Choroid plexus epithelial cell (primary cell): ENCODE data around the gene RBFOX1.

Source experiments
- DNase-seq: peaks from one replicate; pipeline ENCODE4 v3.0.0-alpha.2; 2010; ENCODE audit warnings: low read depth
- H3K4me3 ChIP-seq: 2 replicates; pipeline ENCODE4 v1.5.1; 2011; ENCODE audit warnings: low read depth, mild to moderate bottlenecking, control low read depth, low read length, moderate library complexity
- TF ChIP-seq, protein P1 (sequence below): conservative IDR thresholded peaks from 2 replicates; pipeline ENCODE4 v1.5.1; 2011; ENCODE audit warnings: low read depth, mild to moderate bottlenecking, control low read depth, inconsistent platforms, low read length, moderate library complexity

RBFOX1 gene

DNA sequence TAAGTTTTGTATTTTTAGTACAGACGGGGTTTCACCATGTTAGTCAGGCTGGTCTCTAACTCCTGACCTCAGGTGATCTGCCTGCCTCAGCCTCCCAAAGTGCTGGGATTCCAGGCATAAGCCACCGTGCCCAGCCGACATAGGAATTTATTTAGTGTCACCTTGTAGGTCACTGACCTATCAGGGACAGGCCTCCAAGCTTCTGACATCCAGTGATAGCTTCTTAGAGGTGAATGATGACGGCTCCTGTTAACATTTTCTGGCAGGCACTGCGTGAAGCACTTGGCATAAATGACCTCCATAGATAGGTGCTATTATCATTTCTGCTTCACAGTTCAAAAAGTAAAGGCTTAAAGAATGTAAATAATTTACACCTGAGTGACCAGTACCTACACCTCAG is 71.6 kb downstream of the RBFOX1 start:
- TF ChIP-seq, protein P1, sequence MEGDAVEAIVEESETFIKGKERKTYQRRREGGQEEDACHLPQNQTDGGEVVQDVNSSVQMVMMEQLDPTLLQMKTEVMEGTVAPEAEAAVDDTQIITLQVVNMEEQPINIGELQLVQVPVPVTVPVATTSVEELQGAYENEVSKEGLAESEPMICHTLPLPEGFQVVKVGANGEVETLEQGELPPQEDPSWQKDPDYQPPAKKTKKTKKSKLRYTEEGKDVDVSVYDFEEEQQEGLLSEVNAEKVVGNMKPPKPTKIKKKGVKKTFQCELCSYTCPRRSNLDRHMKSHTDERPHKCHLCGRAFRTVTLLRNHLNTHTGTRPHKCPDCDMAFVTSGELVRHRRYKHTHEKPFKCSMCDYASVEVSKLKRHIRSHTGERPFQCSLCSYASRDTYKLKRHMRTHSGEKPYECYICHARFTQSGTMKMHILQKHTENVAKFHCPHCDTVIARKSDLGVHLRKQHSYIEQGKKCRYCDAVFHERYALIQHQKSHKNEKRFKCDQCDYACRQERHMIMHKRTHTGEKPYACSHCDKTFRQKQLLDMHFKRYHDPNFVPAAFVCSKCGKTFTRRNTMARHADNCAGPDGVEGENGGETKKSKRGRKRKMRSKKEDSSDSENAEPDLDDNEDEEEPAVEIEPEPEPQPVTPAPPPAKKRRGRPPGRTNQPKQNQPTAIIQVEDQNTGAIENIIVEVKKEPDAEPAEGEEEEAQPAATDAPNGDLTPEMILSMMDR: no peak

DNA sequence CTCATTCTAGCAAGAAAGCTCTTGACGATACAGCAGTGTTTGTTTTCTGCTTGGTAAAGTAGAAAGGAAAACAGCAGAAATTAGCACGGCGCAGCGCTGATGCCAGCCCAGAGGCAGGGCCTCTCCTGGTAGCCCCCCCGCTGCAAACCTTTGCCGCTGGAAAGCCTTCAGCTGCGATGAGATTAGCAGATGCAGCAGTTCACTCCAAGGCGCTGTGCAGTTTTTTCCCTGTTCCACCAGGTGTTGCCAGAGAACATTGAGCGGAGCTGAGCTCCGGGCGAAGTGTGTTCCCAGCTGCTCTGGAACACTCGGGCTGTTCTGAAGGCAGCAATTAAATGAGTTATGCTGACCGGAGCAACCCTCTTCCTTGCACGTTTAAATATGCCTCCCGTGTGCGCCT is 72.5 kb downstream of the RBFOX1 start:
- TF ChIP-seq, protein P1: no peak
- H3K4me3 ChIP-seq: no peak overlapping the region
- no peak for DNase-seq

More for the DNA sequence above, 71.6 kb downstream of the RBFOX1 start:
- DNase-seq: no peak
- no peak overlapping the region for H3K4me3 ChIP-seq

DNA sequence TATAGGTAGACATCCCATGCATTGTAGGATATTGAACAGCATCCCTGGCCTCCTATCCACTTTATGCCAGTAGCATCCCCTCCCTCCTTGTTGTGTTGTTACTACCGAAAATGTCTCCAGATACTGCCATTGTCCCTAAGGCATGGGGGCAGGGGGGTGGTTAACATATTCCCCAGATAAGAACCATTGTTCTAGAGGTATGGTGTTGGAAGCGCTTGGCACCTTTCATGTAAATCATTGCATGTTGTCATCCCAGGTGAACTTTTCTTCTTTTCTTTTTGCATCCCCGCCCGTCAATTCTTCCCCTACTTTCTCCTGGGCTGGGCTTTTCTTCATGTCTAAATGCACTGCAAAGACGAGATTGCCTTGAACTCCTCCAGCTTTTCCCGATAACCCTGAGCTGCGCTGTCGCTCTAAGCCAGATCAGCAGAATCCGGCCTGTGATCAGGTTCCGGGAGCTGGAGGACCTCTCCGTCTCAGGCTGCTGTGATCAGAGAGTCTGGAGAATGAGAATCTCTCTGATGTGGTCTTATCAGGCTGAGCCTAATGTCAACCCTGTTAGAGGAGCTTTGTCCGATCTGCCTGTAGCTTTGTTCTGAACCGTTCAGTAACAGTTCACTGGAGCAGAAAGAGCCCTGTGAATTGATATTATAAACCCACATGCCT is 76.2 kb downstream of the RBFOX1 start:
- no peak overlapping the region for H3K4me3 ChIP-seq
- TF ChIP-seq, protein P1: no peak
- no peak for DNase-seq

DNA sequence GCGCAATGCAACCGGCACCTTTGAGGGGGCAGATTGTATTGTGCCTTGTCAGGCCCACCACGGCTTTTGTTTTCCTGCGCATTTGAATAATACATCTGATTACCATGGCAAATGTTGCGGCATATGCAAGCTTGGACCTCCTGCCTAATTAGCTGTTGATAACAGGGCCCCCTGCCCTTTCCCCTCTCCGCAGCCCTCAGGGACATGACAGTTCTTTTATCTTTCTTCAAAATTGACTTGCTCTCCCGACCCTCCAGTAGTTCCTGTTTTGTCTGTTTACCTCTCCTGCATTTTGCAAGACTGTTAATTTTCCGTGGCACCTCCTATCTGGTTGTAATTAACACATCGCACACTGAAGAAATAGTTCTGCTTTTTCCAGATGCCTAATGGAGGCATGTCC is 86.8 kb downstream of the RBFOX1 start:
- TF ChIP-seq, protein P1: no peak
- DNase-seq: no peak
- H3K4me3 ChIP-seq: no peak overlapping the region

DNA sequence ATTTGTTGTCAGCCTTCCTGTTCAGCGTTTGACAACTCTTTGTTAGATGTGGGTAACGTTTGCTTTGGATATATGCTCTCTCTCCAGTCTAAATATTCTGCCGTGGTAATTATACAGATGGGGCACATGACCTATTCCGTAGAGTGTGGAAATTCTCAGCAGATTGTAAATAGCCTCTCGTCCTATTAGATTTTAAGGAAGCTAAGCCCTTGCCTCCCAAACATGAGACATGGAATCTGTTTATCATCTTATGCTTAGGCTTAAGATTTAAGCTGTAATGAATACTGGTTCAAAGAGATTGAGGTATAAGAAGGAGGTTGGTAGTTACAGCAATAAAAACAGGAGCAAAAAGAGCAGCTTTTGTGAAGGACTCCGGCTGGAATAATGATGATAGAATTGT is 87.4 kb downstream of the RBFOX1 start:
- no peak for DNase-seq
- TF ChIP-seq, protein P1: no peak
- H3K4me3 ChIP-seq: no peak overlapping the region

DNA sequence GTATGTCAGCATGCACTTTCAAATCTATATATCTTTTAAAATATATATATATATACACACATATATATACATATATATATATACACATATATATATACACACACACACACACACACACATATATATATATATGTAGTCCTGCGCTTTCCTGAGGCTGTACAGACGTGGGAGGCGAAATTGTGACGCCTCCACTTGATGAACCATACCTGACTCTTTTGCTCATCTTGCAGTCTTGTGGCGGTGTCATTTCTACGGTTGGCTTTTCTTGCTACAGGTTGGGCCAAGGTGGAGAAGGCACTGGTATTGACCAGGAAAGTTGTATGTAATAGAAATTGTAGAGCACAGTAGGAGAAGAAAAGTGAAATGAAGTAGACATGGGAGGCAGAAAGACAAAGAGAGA is 88.2 kb downstream of the RBFOX1 start:
- H3K4me3 ChIP-seq: no peak overlapping the region
- DNase-seq: no peak
- TF ChIP-seq, protein P1: no peak

DNA sequence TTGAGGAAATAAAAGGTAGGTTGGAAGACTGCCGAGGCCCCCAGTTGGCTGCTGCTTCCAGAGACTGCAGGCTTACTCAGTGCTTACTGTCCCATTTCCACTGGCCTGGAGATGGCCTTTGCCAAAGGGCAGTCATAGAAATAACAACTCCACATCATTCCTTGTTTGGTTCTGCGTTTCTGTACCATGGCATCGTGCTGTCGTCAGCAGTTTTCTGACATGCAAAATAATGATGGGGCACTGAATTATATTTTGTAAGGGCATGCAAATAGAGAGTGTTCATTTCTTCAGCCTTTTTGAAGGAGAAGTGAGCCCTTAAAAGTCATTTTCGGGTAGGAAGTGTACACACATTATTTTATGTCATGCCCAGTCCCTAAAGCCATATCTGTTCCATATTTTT is 88.9 kb downstream of the RBFOX1 start:
- DNase-seq: no peak
- H3K4me3 ChIP-seq: no peak overlapping the region
- TF ChIP-seq, protein P1: no peak
